VCaP (cell line): ENCODE measurements around the gene ALG6.

Experiments used
- H3K27ac ChIP-seq: fragments of 450-650 bp; 2 replicates; pipeline ENCODE4 v1.5.1; 2017
- CTCF ChIP-seq: fragments of 450-650 bp; conservative IDR thresholded peaks from 2 replicates; pipeline ENCODE4 v1.5.1; 2017; ENCODE audit warnings: mild to moderate bottlenecking, moderate library complexity

The ALG6 gene

GRCh38 chr1:63321785-63322113 is 45.7 kb upstream of the ALG6 start:
- H3K27ac ChIP-seq: peak overlapping the region; percentile 86
- TF ChIP-seq CTCF: no peak

- TF ChIP-seq CTCF: 0 out of 2 replicates have a peak, but pooled peaks have one; percentile 7
- H3K27ac ChIP-seq: peak within 1 kb of the TSS; percentile 86
Observed at GRCh38 chr1:63322114-63322943, 45.1 kb upstream of the ALG6 start, which contains the start of gene FOXD3. Gene FOXD3 (plus strand): TSS chr1:63322567. CDS start chr1:63323059, 492 bp downstream.

- TF ChIP-seq CTCF: peak; percentile 24
- peak overlapping the region; percentile 86 for H3K27ac ChIP-seq
Observed at GRCh38 chr1:63322944-63323864, 44.2 kb upstream of the ALG6 start.

- TF ChIP-seq CTCF: no peak; the same call in 1 of the 2 replicates
- H3K27ac ChIP-seq: peak overlapping the region; percentile 86
Observed at GRCh38 chr1:63323865-63324778, 43.3 kb upstream of the ALG6 start.

GRCh38 chr1:63324779-63325119 is 42.7 kb upstream of the ALG6 start:
- peak overlapping the region; percentile 86 for H3K27ac ChIP-seq
- no peak for TF ChIP-seq CTCF

- no peak for TF ChIP-seq CTCF
- H3K27ac ChIP-seq: no peak overlapping the region
Observed at GRCh38 chr1:63325279-63325985, 42.0 kb upstream of the ALG6 start.
